Measurements from ENCODE around the gene AFAP1. TPM values are rescaled to one million over a fixed set of nuclear protein-coding genes. Genes with fewer than 3 reads are reported as not detected.

Gene AFAP1
- total RNA-seq, 1 donor from 2014 or later, result 27.8 TPM

- Mint-ChIP-seq H3K27ac (ENCODE audit: unreplicated experiment) (peak overlapping the region; percentile 9), H3K4me3 (ENCODE audit: unreplicated experiment) (no peak overlapping the region)
- DNase-seq (ENCODE audit: low spot score), result no peak
Observed at GRCh38 chr4:7757501-7758471, 181.9 kb downstream of the AFAP1 start.

GRCh38 chr4:7756561-7757355, 182.9 kb downstream of the AFAP1 start:
- no peak for TF ChIP-seq CTCF (IDR thresholded peaks at IDR 0.05; ENCODE audit: unreplicated experiment)
- Mint-ChIP-seq H3K27ac (ENCODE audit: unreplicated experiment) (no peak overlapping the region), H3K27me3 (ENCODE audit: unreplicated experiment) (peaks cover 8% of the 10 kb centered on the region), H3K4me1 (ENCODE audit: unreplicated experiment) (peaks cover 2% of the 10 kb centered on the region), H3K4me3 (ENCODE audit: unreplicated experiment) (no peak overlapping the region), H3K9me3 (ENCODE audit: unreplicated experiment) (no peaks in the 10 kb centered on the region), H3K36me3 (ENCODE audit: low read depth, unreplicated experiment) (peaks cover 5% of the 10 kb centered on the region)
- DNase-seq (ENCODE audit: low spot score), result no peak

More at GRCh38 chr4:7757501-7758471, 181.9 kb downstream of the AFAP1 start:
- H3K9me3 Mint-ChIP-seq (ENCODE audit: unreplicated experiment), result no peaks in the 10 kb centered on the region
- no peak for TF ChIP-seq CTCF (IDR thresholded peaks at IDR 0.05; ENCODE audit: unreplicated experiment)
- peaks cover 2% of the 10 kb centered on the region for H3K4me1 Mint-ChIP-seq (ENCODE audit: unreplicated experiment)
- peaks cover 8% of the 10 kb centered on the region for H3K27me3 Mint-ChIP-seq (ENCODE audit: unreplicated experiment)
- H3K36me3 Mint-ChIP-seq (ENCODE audit: low read depth, unreplicated experiment), result peaks cover 5% of the 10 kb centered on the region

GRCh38 chr4:7756071-7756470, 183.6 kb downstream of the AFAP1 start:
- Mint-ChIP-seq H3K36me3 (ENCODE audit: low read depth, unreplicated experiment) (peaks cover 5% of the 10 kb centered on the region), H3K9me3 (ENCODE audit: unreplicated experiment) (no peaks in the 10 kb centered on the region), H3K27ac (ENCODE audit: unreplicated experiment) (no peak overlapping the region), H3K4me3 (ENCODE audit: unreplicated experiment) (no peak overlapping the region), H3K4me1 (ENCODE audit: unreplicated experiment) (peaks cover 2% of the 10 kb centered on the region), H3K27me3 (ENCODE audit: unreplicated experiment) (peaks cover 8% of the 10 kb centered on the region)
- no peak for DNase-seq (ENCODE audit: low spot score)
- TF ChIP-seq CTCF (IDR thresholded peaks at IDR 0.05; ENCODE audit: unreplicated experiment), result no peak

GRCh38 chr4:7755561-7755960, 184.1 kb downstream of the AFAP1 start:
- no peaks in the 10 kb centered on the region for H3K9me3 Mint-ChIP-seq (ENCODE audit: unreplicated experiment)

More at GRCh38 chr4:7755561-7755960, 184.1 kb downstream of the AFAP1 start:
- H3K36me3 Mint-ChIP-seq (ENCODE audit: low read depth, unreplicated experiment), result peaks cover 5% of the 10 kb centered on the region
- H3K27me3 Mint-ChIP-seq (ENCODE audit: unreplicated experiment), result peaks cover 8% of the 10 kb centered on the region
- no peak overlapping the region for H3K27ac Mint-ChIP-seq (ENCODE audit: unreplicated experiment)
- no peak for TF ChIP-seq CTCF (IDR thresholded peaks at IDR 0.05; ENCODE audit: unreplicated experiment)
- H3K4me1 Mint-ChIP-seq (ENCODE audit: unreplicated experiment), result peaks cover 2% of the 10 kb centered on the region
- DNase-seq (ENCODE audit: low spot score), result no peak
- no peak overlapping the region for H3K4me3 Mint-ChIP-seq (ENCODE audit: unreplicated experiment)

Measured in endothelial cell (in vitro differentiated cells).